Right lobe of liver (tissue), 4 donors: ENCODE results near the gene AMBRA1.

ENCODE experiments used
- CTCF ChIP-seq, 4 donors: fragments of 200-600 bp in 3 of 4; fragments of 450-650 bp in 1 of 4; IDR thresholded peaks; one replicate each; pipeline versions ENCODE4 v1.5.1 to v1.8.0; 2016 to 2022; ENCODE audit warnings: antibody characterized with exemption in 4 of 4, mild to moderate bottlenecking in 2 of 4
- POLR2A ChIP-seq: fragments of 450-650 bp; IDR thresholded peaks from one replicate; pipeline ENCODE4 v1.6.1; 2017; ENCODE audit warnings: antibody characterized with exemption, mild to moderate bottlenecking
- donor health status: DM: no; HTN: no; CAD: no.
- donor health status: DM: no; HTN: no; CAD: no.
- donor health status: DM: no; HTN: yes; CAD: no.

DNA sequence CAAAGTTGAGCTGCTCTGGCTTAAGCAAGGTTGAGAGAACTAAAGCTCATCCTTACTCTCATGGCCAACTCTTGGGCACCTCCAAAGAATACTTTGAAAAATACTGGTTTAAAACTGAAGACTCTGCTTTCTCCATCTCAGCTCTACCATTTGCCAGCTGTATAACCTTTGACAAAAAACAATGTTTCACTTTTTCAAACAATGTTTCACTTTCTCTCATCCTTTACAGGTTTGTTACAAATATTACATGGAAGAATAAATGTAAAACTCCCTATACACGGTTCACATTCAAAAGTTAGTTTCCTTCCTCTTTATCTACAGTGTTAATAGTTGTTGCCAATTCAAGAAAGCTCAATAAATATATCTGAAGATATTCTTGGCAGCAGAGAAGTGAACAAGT is 19.2 kb downstream of the AMBRA1 start:
- TF ChIP-seq POLR2A (no peak), CTCF (IDR thresholded peaks at IDR 0.05) (no peak)
